Activated CD8-positive, alpha-beta memory T cell treated with anti-CD3 and anti-CD28 coated beads, Interleukin-2, amount 50 U/mL, for 48 hours (primary cell): ENCODE data around the gene OR8B8.
"Not testable (repeated sequence)": the region's sequence is repeated elsewhere in the genome, so short reads cannot be mapped to it uniquely, and the experiment has no call there.

ENCODE experiments used
- DNase-seq: peaks from one replicate; pipeline ENCODE4 v3.0.0-alpha.2; 2020

The OR8B8 gene

GRCh38 chr11:124441081-124441480 is 4.4 kb downstream of the OR8B8 start:
- no peak for DNase-seq

DNA sequence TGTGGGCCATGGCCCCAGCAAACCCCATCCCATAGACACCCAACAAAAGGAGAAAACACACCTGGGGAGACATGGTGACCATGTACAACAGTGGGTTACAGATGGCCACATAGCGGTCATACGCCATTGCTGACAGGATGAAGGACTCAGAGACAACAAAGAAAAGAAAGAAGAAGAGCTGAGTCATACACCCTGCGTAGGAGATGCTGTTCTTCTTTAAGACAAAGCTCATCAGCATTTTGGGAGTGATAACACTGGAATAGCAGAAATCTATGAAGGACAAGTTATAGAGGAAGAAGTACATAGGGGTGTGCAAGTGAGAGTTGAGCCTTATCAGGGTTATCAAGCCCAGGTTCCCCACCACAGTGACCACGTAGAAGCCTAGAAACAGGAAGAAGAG is 4.9 kb downstream of the OR8B8 start:
- DNase-seq = no peak

GRCh38 chr11:124434699-124435098 is 10.8 kb downstream of the OR8B8 start:
- no peak for DNase-seq

GRCh38 chr11:124429599-124429998 is 15.9 kb downstream of the OR8B8 start:
- no peak for DNase-seq

DNA sequence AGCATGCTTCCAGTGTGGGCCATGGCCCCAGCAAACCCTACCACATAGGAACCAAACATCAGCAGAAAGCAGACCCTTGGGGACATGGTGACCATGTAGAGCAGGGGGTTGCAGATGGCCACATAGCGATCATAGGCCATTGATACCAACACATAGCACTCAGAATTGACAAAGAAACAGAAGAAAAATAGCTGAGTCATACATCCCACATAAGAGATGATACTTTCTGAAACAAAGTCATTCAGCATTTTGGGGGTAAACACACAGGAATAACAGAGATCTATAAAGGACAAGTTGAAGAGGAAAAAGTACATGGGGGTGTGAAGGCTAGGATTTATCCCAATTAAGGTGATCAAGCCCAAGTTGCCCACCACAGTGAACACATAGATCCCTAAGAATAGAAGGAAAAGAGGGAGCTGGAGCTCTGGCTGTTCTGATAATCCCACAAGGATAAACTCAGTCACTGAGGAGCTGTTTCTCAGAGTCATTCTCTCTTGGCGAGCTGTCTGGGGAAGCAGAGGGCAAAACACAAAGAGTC is 21.0 kb downstream of the OR8B8 start, which contains the start of gene OR8B4:
TSS of gene OR8B4 (minus strand) at position 488 of the 538 bp plus-strand sequence. CDS start at position 488, 0 bp downstream.
- DNase-seq = no peak

DNA sequence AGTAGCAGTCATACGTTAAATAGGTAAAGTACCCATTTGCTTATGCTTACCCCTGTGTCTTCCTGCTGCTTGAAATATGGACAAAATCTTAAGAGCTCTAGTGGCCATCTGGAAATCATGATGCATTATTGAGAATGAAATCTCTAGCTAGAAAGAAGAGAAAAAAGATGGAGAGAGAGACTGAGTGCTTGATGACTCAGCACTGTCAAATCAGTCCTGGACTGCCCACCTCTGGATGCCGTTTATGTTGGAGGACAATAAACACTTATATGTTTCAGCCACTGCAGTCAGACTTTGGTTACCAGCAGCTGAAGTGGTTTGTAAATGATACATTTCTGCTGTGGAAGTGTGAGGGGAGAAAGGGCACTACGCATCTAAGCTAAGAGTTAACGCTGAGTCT is 24.5 kb downstream of the OR8B8 start:
- DNase-seq = no peak

GRCh38 chr11:124415356-124415923 is 30.1 kb downstream of the OR8B8 start:
- DNase-seq = no peak

GRCh38 chr11:124409906-124410305 is 35.6 kb downstream of the OR8B8 start:
- DNase-seq = no peak

GRCh38 chr11:124405581-124405980 is 39.9 kb downstream of the OR8B8 start:
- no peak for DNase-seq

DNA sequence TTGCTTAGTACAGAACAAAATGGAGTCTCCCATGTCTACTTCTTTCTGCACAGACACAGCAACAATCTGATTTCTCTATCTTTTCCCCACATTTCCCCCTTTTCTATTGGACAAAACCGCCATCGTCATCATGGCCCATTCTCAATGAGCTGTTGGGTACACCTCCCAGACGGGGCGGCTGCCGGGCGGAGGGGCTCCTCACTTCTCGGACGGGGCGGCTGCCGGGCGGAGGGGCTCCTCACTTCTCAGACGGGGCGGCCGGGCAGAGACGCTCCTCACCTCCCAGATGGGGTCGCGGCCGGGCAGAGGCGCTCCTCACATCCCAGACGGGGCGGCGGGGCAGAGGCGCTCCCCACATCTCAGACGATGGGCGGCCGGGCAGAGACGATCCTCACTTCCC is 42.3 kb downstream of the OR8B8 start:
- not testable (repeated sequence) for DNase-seq

DNA sequence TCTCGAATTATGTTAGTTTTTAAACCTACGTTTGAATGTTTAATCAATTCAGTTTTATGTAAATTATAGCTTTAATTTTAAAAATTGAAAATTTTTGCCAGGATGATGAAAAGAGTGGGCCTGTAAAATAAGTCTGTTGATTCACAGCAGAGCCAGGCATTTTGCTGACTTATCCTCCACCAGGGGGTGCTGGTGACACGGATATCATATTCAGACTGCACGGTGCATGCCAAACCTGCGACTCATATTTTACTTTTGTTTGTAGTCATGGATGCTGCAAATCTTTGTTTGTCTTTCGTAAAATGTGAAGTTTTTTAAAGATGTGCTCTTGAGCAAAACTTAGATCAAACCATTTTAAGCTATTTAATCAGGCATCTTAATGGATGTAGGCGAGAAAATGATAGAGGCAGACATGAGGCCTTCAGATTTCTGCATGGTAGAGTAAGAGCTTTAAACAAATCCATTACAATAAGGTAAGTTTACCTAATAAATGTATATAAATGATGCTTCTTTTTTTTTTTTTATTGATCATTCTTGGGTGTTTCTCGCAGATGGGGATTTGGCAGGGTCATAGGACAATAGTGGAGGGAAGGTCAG is 43.1 kb downstream of the OR8B8 start:
- DNase-seq = peak; percentile 65

GRCh38 chr11:124398924-124399323 is 46.6 kb downstream of the OR8B8 start, which contains the start of gene OR8B3:
TSS of gene OR8B3 (minus strand) at chr11:124399024. CDS start at chr11:124397351, 1,673 bp downstream.
- no peak for DNase-seq

GRCh38 chr11:124396847-124397246 is 48.6 kb downstream of the OR8B8 start:
- DNase-seq = not testable (repeated sequence)

GRCh38 chr11:124394408-124394807 is 51.1 kb downstream of the OR8B8 start:
- DNase-seq = no peak
